ENCODE results near the gene BPGM. TPM values are rescaled to one million over a fixed set of nuclear protein-coding genes. Genes with fewer than 3 reads are reported as not detected.

The BPGM gene
- total and polyA plus RNA-seq, 11 donors, result 12.3 to 26.0 (median 15.4) TPM

GRCh38 chr7:134699021-134699818 is 52.6 kb downstream of the BPGM start:
- no peak overlapping the region for H3K4me3 ChIP-seq
- DNase-seq (no peak), ATAC-seq (no peak)
- WGBS, 4 donors, result 78 to 91% (median 85%) methylated on average over 8 of the region's 8 CpGs
- H3K27me3 ChIP-seq, result no peaks in the 10 kb centered on the region
- H3K36me3 ChIP-seq, result no peaks in the 10 kb centered on the region
- TF ChIP-seq POLR2A (IDR thresholded peaks at IDR 0.05) (no peak), CTCF (IDR thresholded peaks at IDR 0.05) (no peak)
- peaks cover 0 to 32% (median 1%) of the 10 kb centered on the region in 12 donors for H3K4me1 ChIP-seq
- no peak overlapping the region for H3K27ac ChIP-seq
- no peaks in the 10 kb centered on the region for H3K9me3 ChIP-seq
- intact Hi-C loops (cut with DNase I), result loop anchor here in 4 of 10 donors (10.0 kb wide), 3 partner anchors 46 to 136 kb away; no protein-coding TSS in a partner anchor

- Histone ChIP-seq H3K27ac (peak overlapping the region in 1 of 12 donors; percentile 3), H3K4me1 (peaks cover 0 to 31% (median 1%) of the 10 kb centered on the region in 12 donors), H3K4me3 (no peak overlapping the region), H3K9me3 (no peaks in the 10 kb centered on the region), H3K36me3 (no peaks in the 10 kb centered on the region), H3K27me3 (no peaks in the 10 kb centered on the region)
- intact Hi-C loops (cut with DNase I), result loop anchor here in 4 of 10 donors (10.0 kb wide), 4 partner anchors 45 to 155 kb away; no protein-coding TSS in a partner anchor
- WGBS, 4 donors, result 80 to 88% (median 83%) methylated on average over 2 of the region's 2 CpGs
- no peak for TF ChIP-seq CTCF (IDR thresholded peaks at IDR 0.05)
- no peak for TF ChIP-seq POLR2A (IDR thresholded peaks at IDR 0.05)
- DNase-seq (no peak), ATAC-seq (no peak)
Observed at GRCh38 chr7:134699899-134700298, 53.2 kb downstream of the BPGM start.

GRCh38 chr7:134701272-134701671 is 54.6 kb downstream of the BPGM start:
- intact Hi-C loops (cut with DNase I), result loop anchor here in 1 of 10 donors (10.0 kb wide), 1 partner anchor 154 kb away; no protein-coding TSS in a partner anchor
- TF ChIP-seq POLR2A (IDR thresholded peaks at IDR 0.05) (no peak), CTCF (IDR thresholded peaks at IDR 0.05) (peak in 6 of 12 donors; percentile 13 to 36 (median 22))
- Histone ChIP-seq H3K27me3 (no peaks in the 10 kb centered on the region), H3K9me3 (no peaks in the 10 kb centered on the region), H3K27ac (no peak overlapping the region), H3K4me1 (peaks cover 0 to 18% (median 0%) of the 10 kb centered on the region in 12 donors), H3K4me3 (no peak overlapping the region), H3K36me3 (no peaks in the 10 kb centered on the region)
- DNase-seq (no peak), ATAC-seq (no peak)
- WGBS, 4 donors, result 92 to 96% (median 94%) methylated on average over 2 of the region's 2 CpGs

Measured in heart left ventricle (tissue), 16 donors.